Measurements from ENCODE around the gene PIGH. TPM values are rescaled to one million over a fixed set of nuclear protein-coding genes. Genes with fewer than 3 reads are reported as not detected.
A peak's percentile ranks its signal among the peaks of the same experiment; 100 is the strongest.

Gene PIGH
- total RNA-seq, 1 experiment from 2014 or later, result 13.0 TPM

GRCh38 chr14:67644428-67644827 lies 44.4 kb upstream of the PIGH start:
- ChIA-PET CTCF (interaction anchor here (0.6 to 1.3 kb wide), 3 partner anchors 10 to 1151 kb away, joined by 3 read pairs; no protein-coding TSS in a partner anchor), POLR2A (ENCODE audit: unreplicated experiment) (no interaction called here)
- H3K4me1 ChIP-seq (replicated peaks; ENCODE audit: insufficient read depth), result peaks cover 15% of the 10 kb centered on the region; the same call in 1 of the 2 replicates
- no peak overlapping the region for H3K4me3 ChIP-seq
- intact Hi-C loops (cut with micrococcal nuclease; ENCODE audit: unreplicated experiment), result no loop called here
- H3K79me2 ChIP-seq (ENCODE audit: low read depth), result no peaks in the 10 kb centered on the region
- no peaks in the 10 kb centered on the region for H3K9me3 ChIP-seq (ENCODE audit: insufficient read depth, low read depth)
- H3K27me3 ChIP-seq (ENCODE audit: insufficient read depth, low read depth), result no peaks in the 10 kb centered on the region
- DNase-seq, result no peak
- H3K36me3 ChIP-seq (ENCODE audit: low read depth), result 0 out of 2 replicates have a peak, but pooled peaks cover 4% of the 10 kb centered on the region
- peak overlapping the region; percentile 19; the same call in 1 of the 2 replicates for H3K27ac ChIP-seq
- no peak overlapping the region for H3K4me2 ChIP-seq
- TF ChIP-seq CTCF (conservative IDR thresholded peaks at IDR 0.05), result no peak
- no peak for TF ChIP-seq EZH2 (IDR thresholded peaks at IDR 0.05; ENCODE audit: low read depth)
- H2AFZ ChIP-seq, result no peak overlapping the region
- H4K20me1 ChIP-seq (ENCODE audit: insufficient read depth), result no peaks in the 10 kb centered on the region
- no TSS peak for BruUV-seq (replicated peaks)
- H3F3A ChIP-seq (ENCODE audit: insufficient read depth, low read depth), result peaks cover 21% of the 10 kb centered on the region; the same call in 1 of the 2 replicates
- H3K9me2 ChIP-seq (ENCODE audit: insufficient read depth), result no peaks in the 10 kb centered on the region

- H3K4me3 ChIP-seq, result no peak overlapping the region
- H3K9me2 ChIP-seq (ENCODE audit: insufficient read depth), result no peaks in the 10 kb centered on the region
- DNase-seq, result peak in 1 of 2 experiments; percentile 55
- no TSS peak for BruUV-seq (replicated peaks)
- no peaks in the 10 kb centered on the region for H3K79me2 ChIP-seq (ENCODE audit: low read depth)
- ChIA-PET POLR2A (ENCODE audit: unreplicated experiment) (interaction anchor here (0.6 kb wide), 1 partner anchor 55 kb away, joined by 8 read pairs; no protein-coding TSS in a partner anchor), CTCF (interaction anchor here (0.6 to 1.3 kb wide), 4 partner anchors 10 to 1152 kb away, joined by 3 read pairs; no protein-coding TSS in a partner anchor)
- peaks cover 15% of the 10 kb centered on the region; the same call in 1 of the 2 replicates for H3K4me1 ChIP-seq (replicated peaks; ENCODE audit: insufficient read depth)
- H3F3A ChIP-seq (ENCODE audit: insufficient read depth, low read depth), result peaks cover 21% of the 10 kb centered on the region; the same call in 1 of the 2 replicates
- H2AFZ ChIP-seq, result no peak overlapping the region
- H3K4me2 ChIP-seq, result no peak overlapping the region
- H3K27ac ChIP-seq, result peak overlapping the region; percentile 19
- no peaks in the 10 kb centered on the region for H3K27me3 ChIP-seq (ENCODE audit: insufficient read depth, low read depth)
- no peaks in the 10 kb centered on the region for H3K9me3 ChIP-seq (ENCODE audit: insufficient read depth, low read depth)
- H4K20me1 ChIP-seq (ENCODE audit: insufficient read depth), result no peaks in the 10 kb centered on the region
- intact Hi-C loops (cut with micrococcal nuclease; ENCODE audit: unreplicated experiment), result no loop called here
- no peak for TF ChIP-seq CTCF (conservative IDR thresholded peaks at IDR 0.05)
- TF ChIP-seq EZH2 (IDR thresholded peaks at IDR 0.05; ENCODE audit: low read depth), result no peak
- H3K36me3 ChIP-seq (ENCODE audit: low read depth), result 0 out of 2 replicates have a peak, but pooled peaks cover 3% of the 10 kb centered on the region
Observed at GRCh38 chr14:67643713-67644112, 43.6 kb upstream of the PIGH start.

GRCh38 chr14:67641902-67642749 lies 42.1 kb upstream of the PIGH start:
- no peak overlapping the region for H3K4me2 ChIP-seq
- no peaks in the 10 kb centered on the region for H3K9me3 ChIP-seq (ENCODE audit: insufficient read depth, low read depth)
- no peak overlapping the region for H3K27ac ChIP-seq
- H3K4me1 ChIP-seq (replicated peaks; ENCODE audit: insufficient read depth), result peaks cover 15% of the 10 kb centered on the region
- H3K79me2 ChIP-seq (ENCODE audit: low read depth), result no peaks in the 10 kb centered on the region
- H3K9me2 ChIP-seq (ENCODE audit: insufficient read depth), result no peaks in the 10 kb centered on the region
- no peaks in the 10 kb centered on the region for H3K27me3 ChIP-seq (ENCODE audit: insufficient read depth, low read depth)
- peaks cover 21% of the 10 kb centered on the region; the same call in 1 of the 2 replicates for H3F3A ChIP-seq (ENCODE audit: insufficient read depth, low read depth)
- TF ChIP-seq CTCF (conservative IDR thresholded peaks at IDR 0.05) (no peak), EZH2 (IDR thresholded peaks at IDR 0.05; ENCODE audit: low read depth) (no peak)
- H3K4me3 ChIP-seq, result no peak overlapping the region
- CTCF ChIA-PET, result no interaction called here
- intact Hi-C loops (cut with micrococcal nuclease; ENCODE audit: unreplicated experiment), result no loop called here
- POLR2A ChIA-PET (ENCODE audit: unreplicated experiment), result no interaction called here
- no peaks in the 10 kb centered on the region for H3K36me3 ChIP-seq (ENCODE audit: low read depth)
- H4K20me1 ChIP-seq (ENCODE audit: insufficient read depth), result no peaks in the 10 kb centered on the region
- no peak for DNase-seq
- H2AFZ ChIP-seq, result no peak overlapping the region
- BruUV-seq (replicated peaks), result no TSS peak
